Chondrocyte (in vitro differentiated cells): ENCODE measurements around the gene RPS27. TPM values are rescaled to one million over a fixed set of nuclear protein-coding genes. Genes with fewer than 3 reads are reported as not detected.

Experiments
- DNase-seq: peaks from one replicate; pipeline ENCODE4 v3.0.0; 2021; ENCODE audit warnings: mixed read lengths, low spot score
- H3K27ac Mint-ChIP-seq: one replicate; pipeline ENCODE4 v1.8.0; 2021; ENCODE audit warnings: mild to moderate bottlenecking, moderate library complexity, mixed read lengths; ENCODE audit not compliant: unreplicated experiment
- H3K27me3 Mint-ChIP-seq: 2 replicates; pipeline ENCODE4 v1.8.0; 2021; ENCODE audit warnings: low read depth, mixed read lengths
- H3K36me3 Mint-ChIP-seq: 2 replicates; pipeline ENCODE4 v1.8.0; 2021; ENCODE audit warnings: low read depth, mixed read lengths
- H3K4me1 Mint-ChIP-seq: 2 replicates; pipeline ENCODE4 v1.8.0; 2021; ENCODE audit warnings: low read depth, mild to moderate bottlenecking, mixed read lengths
- H3K4me3 Mint-ChIP-seq: one replicate; pipeline ENCODE4 v1.8.0; 2021; ENCODE audit warnings: mild to moderate bottlenecking, moderate library complexity, mixed read lengths; ENCODE audit not compliant: unreplicated experiment
- H3K9me3 Mint-ChIP-seq: 2 replicates; pipeline ENCODE4 v1.8.0; 2021; ENCODE audit warnings: low read depth, mixed read lengths
- total RNA-seq: library from RNA; stranded (reverse); gene quantifications from 3 replicates; pipeline ENCODE4 v1.2.1, GENCODE V29; 2021
- TF ChIP-seq, protein P1 (sequence below): fragments of 200-600 bp; sonication (generic); IDR thresholded peaks from 2 replicates; pipeline ENCODE4 v1.5.0; 2021; ENCODE audit warnings: antibody characterized with exemption, mild to moderate bottlenecking, moderate library complexity

Gene RPS27
- total RNA-seq, 1 donor from 2014 or later: 951 TPM

- Mint-ChIP-seq H3K9me3 (no peaks in the 10 kb centered on the region), H3K36me3 (peaks cover 4% of the 10 kb centered on the region), H3K27ac (peak overlapping the region; percentile 94), H3K4me1 (peaks cover 71% of the 10 kb centered on the region), H3K4me3 (peak overlapping the region; percentile 88), H3K27me3 (no peaks in the 10 kb centered on the region)
- no peak for DNase-seq
- TF ChIP-seq, protein P1, sequence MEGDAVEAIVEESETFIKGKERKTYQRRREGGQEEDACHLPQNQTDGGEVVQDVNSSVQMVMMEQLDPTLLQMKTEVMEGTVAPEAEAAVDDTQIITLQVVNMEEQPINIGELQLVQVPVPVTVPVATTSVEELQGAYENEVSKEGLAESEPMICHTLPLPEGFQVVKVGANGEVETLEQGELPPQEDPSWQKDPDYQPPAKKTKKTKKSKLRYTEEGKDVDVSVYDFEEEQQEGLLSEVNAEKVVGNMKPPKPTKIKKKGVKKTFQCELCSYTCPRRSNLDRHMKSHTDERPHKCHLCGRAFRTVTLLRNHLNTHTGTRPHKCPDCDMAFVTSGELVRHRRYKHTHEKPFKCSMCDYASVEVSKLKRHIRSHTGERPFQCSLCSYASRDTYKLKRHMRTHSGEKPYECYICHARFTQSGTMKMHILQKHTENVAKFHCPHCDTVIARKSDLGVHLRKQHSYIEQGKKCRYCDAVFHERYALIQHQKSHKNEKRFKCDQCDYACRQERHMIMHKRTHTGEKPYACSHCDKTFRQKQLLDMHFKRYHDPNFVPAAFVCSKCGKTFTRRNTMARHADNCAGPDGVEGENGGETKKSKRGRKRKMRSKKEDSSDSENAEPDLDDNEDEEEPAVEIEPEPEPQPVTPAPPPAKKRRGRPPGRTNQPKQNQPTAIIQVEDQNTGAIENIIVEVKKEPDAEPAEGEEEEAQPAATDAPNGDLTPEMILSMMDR: no peak
Observed at GRCh38 chr1:153962088-153963029, 28.2 kb upstream of the RPS27 start.

GRCh38 chr1:153963030-153963849 is 27.3 kb upstream of the RPS27 start, which contains the start of gene SLC39A1:
Gene SLC39A1, minus strand, starts transcription at chr1:153963537. Its CDS starts 822 bp downstream, at chr1:153962715.
- TF ChIP-seq, protein P1: no peak
- H3K27ac Mint-ChIP-seq: peak within 1 kb of the TSS; percentile 94
- peaks cover 4% of the 10 kb centered on the region for H3K36me3 Mint-ChIP-seq
- H3K4me3 Mint-ChIP-seq: peak within 1 kb of the TSS; percentile 88
- peaks cover 73% of the 10 kb centered on the region for H3K4me1 Mint-ChIP-seq
- DNase-seq: peak; percentile 99
- H3K27me3 Mint-ChIP-seq: no peaks in the 10 kb centered on the region
- no peaks in the 10 kb centered on the region for H3K9me3 Mint-ChIP-seq

GRCh38 chr1:153963850-153964331 is 26.7 kb upstream of the RPS27 start:
- TF ChIP-seq, protein P1: no peak
- Mint-ChIP-seq H3K27me3 (no peaks in the 10 kb centered on the region), H3K4me1 (peaks cover 73% of the 10 kb centered on the region), H3K9me3 (no peaks in the 10 kb centered on the region), H3K36me3 (peaks cover 4% of the 10 kb centered on the region), H3K4me3 (peak overlapping the region; percentile 88), H3K27ac (peak overlapping the region; percentile 94)
- peak; percentile 86 for DNase-seq

DNA sequence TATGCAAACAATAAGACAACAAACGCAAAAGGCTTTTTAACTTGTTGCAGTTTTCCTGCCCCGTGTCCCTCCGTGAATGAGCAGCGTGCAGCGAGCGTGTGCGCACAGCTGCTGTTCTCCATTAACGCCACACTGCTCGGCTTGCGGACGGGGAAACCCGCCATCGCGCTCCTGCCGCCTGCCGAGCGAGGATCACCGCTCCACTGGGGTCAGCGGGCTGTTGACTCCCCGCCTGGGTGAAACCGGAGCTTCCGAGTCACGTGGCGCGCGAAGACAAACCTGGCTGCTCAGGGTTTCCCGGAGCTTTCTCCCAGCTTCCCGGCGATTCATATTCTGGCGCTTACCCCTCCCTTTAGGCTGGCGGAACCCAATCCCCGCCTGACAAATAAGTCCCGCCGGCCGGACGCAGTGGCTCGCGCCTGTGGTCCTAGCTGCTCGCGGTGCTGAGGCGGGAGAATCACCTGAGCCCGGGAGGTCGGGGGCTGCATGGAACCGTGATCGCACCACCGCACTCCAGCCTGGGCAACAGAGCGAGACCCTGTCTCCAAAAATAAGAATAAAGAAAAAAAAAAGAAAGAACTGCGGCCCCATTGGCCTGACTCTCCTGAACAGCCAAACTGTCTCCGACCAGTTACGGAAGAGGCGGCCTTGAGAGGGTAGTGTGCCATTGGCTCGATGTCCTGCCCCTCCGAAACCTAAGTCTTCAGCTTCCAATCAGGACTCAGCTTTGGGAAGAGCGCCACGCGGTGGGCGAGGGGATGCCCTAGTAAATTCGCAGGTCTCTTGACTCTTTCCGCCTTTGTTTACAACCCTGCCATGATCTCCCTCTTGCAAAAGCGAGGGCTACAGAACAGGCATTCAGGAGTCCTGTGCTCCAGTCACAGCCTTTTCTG is 23.2 kb upstream of the RPS27 start, which contains the start of gene CREB3L4:
Gene CREB3L4, plus strand, starts transcription at position 796 of the 893 bp plus-strand sequence. CDS start 624 bp downstream, outside the sequence.
- Mint-ChIP-seq H3K27me3 (no peaks in the 10 kb centered on the region), H3K4me3 (peak within 1 kb of the TSS; percentile 95), H3K4me1 (peaks cover 51% of the 10 kb centered on the region), H3K9me3 (no peaks in the 10 kb centered on the region), H3K27ac (peak within 1 kb of the TSS; percentile 98), H3K36me3 (no peaks in the 10 kb centered on the region)
- DNase-seq: peak; percentile 95
- TF ChIP-seq, protein P1: peak; percentile 73
